HG02885 (cell line): ENCODE data around the gene SAMD13.
A peak's percentile ranks its signal among the peaks of the same experiment; 100 is the strongest.

Experiments
- ATAC-seq: cut with Tn5 transposase; IDR thresholded peaks from one replicate; pipeline ENCODE4 v1.9.1; 2021; ENCODE audit warnings: mild to moderate bottlenecking; ENCODE audit not compliant: unreplicated experiment, poor library complexity

SAMD13 gene

GRCh38 chr1:84301004-84301784 lies at the start of gene SAMD13:
TSS of gene SAMD13 (plus strand) at chr1:84301708. CDS start at chr1:84303235, 1,527 bp downstream.
- peak; percentile 31 for ATAC-seq

GRCh38 chr1:84253036-84253435 lies 48.5 kb upstream of the SAMD13 start:
- no peak for ATAC-seq

DNA sequence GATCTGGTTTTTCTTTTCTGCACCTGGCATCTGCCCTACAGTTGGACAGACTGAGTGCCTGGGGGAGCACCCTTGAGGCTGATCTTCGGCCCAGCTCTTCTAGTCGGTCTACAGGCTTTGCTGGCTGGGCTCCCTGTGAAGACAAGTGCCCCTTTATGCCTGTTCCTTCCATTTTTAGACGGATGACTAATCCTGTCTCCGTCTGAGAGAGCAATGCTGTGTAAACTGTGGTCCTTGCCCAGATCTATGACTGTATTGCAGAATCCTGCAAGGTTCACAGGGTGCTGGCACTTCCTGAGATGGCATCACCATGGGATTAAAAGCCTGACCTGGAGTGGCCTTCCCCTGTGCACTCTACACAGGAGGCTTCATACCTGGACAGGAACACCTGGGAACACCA lies 47.6 kb upstream of the SAMD13 start:
- no peak for ATAC-seq

DNA sequence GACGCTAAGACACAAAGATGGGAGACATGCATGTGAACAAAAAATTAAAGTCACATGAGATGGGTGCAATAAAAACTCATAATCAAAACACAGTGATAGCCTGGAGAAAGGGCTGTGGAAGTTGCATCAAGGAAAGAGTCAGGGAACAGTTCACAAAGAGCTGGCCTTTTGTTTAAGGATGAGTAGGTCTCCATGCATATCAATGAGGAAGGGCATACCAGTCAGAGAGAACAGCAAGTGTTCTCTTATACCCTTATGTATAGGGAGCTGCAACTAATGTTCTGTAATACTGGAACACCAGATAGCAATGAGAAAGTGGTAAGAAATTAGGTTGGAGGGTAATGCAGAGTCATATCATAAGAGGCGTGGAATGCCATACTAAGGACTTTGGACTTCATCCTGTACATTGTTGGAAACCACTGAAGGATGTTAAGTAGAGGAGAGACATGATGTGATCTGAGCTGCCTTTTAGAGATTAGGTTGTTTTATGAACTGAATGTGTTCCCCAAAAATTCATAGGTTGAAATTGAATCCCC lies 46.7 kb upstream of the SAMD13 start:
- ATAC-seq: no peak

DNA sequence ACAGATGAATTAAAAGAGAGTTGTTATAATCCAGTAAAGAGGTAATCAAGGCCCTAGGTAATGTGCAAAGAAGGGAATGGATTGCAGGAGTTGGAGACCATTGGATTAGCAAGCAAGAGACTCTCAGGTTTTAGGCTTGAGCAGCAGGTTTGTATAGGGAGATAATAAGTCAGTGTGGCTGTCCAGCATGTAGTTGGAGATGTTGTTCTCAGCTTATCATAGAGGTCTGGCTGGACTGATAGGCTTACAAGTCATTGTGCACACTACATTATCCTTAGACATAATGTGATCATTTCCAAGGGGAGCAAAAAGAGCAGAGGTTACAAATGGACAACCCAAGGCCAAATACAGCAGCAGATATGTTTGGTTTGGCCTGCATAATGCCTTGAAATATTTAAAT lies 45.9 kb upstream of the SAMD13 start:
- ATAC-seq: no peak

- no peak for ATAC-seq
Measured at GRCh38 chr1:84257617-84258016, 43.9 kb upstream of the SAMD13 start.

DNA sequence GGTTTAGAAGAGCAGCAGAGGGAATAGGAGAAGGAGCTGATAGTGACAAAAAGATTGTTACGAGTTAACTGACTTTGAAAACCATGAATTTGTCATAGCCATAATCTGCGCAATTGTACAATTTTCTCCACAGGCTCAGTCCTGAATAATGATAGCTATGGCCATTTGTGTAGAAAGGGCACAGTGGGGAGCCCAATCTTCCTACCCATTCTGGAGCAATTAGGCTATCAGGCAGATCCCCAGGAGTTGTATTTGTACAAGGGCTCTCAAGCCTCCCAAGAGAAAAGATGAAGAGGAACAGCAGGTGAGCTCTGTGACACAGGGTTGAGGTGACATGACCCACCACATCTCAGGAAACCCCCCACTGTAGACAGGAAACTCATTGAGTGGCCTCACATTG lies 42.1 kb upstream of the SAMD13 start:
- no peak for ATAC-seq

DNA sequence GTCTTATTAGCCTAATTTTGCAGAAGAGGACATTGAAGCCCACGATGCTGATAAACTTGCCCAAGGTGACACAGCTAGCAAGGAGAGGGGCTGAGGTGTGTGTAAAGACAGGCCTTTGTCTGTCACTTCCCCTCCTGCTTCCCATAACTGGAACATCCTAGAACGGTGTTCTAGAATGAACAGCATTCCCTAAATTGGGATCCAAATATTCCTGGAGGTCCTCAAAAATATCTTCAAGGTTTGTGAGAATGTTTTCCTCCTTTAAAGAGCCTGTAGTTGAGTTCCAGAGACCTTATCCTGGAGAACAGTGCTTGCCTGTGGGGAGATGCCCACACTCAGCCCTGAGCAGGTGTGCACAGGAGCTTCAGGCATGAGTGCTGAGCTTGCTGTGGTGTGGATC lies 41.5 kb upstream of the SAMD13 start:
- ATAC-seq: no peak

DNA sequence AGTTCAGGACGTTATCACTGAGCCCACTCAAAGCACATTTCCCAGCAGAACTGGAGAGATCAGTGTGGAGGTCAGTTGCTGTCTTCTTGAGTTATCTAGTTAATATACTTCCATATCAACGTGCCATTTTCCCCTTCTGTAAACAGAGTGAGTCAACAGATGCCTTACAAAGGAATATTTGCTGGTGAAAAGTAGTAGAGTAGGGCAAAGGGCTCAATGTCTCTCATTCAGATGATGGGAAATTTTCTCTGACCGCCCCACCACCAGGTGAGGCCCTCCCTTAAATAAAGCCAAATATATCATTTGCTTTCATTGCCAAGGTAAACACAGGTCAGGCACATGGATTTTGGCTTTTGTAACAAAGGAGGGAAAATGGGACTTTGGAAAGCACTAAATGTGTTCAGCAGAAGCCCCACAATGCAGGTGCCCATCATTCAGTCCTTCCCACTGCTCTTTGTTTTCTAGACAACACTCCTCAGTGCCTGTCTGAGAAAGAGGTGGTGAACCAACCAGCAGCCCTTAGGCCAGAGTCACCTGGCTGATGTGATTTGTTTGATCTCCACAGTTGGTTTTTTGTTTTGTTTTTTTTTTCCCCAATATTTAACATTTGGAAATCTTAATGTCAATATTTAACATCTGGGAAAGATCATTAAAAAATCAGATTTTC lies 40.5 kb upstream of the SAMD13 start:
- ATAC-seq: no peak

DNA sequence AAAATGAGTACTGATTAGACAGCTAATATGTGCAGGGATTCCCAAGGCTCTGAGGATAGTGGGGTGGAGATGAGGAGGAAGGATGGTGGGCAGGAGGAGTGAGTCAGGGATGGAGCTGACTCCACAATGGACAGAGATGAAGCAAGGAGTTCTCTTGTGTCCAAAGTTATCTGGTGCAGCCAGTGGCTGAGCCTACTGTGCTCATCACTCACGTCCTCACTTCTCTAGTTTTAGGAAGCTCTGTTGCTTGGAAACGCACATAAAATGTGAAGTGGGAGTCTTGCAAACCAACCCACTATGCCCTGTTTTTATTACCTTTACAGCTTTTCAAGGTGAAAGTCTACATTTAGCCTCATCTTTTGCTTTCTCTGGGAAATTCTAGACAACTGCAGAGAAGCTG lies 36.5 kb upstream of the SAMD13 start:
- ATAC-seq: no peak

DNA sequence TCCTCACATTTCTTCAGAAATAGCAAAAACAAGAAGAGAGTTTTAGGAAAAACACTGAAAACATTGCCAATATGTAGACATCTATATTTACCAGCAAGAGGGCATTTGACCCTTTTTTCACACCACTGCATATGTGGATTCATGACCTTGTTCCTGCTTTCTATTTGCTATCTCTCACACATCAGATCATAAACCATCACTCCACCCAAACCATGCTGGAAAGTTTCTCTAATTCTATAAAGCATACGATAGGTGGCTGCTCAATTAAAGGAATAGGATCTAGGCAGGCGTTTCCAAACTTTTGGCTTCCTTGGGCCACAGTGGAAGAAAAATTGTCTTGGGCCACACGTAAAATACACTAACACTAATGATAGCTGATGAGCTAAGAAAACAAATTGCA lies 35.6 kb upstream of the SAMD13 start:
- ATAC-seq: no peak

DNA sequence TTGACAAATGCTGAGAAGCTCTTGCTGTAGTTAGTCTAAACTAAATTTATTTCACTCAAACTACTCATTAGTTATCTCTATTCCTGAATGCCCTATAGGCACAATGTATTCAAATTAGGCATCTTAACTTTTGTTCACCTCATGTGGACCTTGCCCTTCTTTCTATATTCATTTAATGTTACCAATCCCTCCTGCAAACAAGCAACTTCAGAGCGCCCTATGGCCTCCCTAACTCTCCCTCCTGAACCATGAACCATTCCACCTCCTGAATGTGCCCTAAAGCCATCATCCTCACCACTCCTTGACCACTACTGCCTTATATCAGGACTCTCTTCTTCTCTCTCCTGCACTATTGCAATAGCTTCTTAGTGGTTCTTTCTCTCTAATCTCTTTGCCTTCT lies 34.8 kb upstream of the SAMD13 start:
- ATAC-seq: no peak

DNA sequence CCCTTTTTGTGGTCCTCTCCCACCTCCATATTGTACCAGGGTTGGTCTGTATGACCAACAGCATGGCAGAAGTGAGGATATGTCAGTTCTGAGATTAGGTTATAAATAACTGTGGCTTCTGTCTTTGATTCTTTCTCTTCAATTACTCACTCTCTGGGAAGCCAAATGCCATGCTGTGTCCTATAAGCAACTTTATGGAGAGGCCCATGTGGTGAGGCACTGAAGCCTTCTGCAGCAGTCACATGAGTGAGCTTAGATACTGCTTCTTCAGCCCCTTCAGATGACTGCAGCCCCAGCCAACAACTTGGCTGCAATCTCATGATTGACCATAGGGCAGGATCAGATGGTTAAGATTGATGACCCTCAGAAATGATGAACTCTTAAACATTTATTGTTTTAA lies 34.0 kb upstream of the SAMD13 start:
- no peak for ATAC-seq

GRCh38 chr1:84268346-84268745 lies 33.2 kb upstream of the SAMD13 start:
- ATAC-seq: no peak

DNA sequence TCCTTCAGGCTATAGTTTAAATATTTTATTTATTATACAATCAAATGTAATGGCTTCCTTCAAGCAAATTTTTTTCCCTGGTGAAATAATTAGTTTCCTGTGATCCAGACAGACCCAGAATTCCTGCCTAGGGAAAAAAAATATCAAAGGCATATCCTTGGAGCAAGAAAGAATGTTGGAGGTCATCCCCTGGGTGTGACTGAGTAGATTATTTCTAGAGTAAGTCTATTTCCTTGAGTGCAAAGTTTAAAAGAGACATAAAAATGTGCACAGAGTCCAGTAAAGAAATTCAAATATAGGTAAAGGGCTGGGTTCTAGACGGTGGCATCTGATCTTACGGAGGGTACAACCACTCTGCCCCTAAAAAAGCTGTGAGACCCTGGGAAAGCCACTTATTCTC lies 32.2 kb upstream of the SAMD13 start:
- ATAC-seq: no peak

- peak; percentile 98 for ATAC-seq
Measured at GRCh38 chr1:84271441-84272151, 29.9 kb upstream of the SAMD13 start.

DNA sequence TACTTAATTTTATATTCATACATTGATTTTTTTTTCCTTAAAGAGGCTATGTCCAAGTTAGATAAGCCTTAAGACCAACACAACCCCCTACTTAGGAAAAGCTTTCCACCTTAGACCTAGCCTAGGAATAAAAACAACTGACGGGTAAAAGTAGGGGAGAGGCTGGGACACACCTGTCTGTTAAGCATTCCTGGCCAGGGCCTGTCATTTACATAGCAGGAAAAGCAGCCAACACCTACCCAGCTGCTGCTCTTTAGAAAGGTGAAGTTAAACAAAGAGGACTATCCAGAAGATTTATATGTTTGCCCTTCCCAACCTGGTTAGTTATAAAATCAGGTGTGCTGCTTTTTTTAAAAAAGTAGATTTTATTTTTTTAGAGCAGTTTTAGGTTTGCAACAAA lies 29.1 kb upstream of the SAMD13 start:
- no peak for ATAC-seq

GRCh38 chr1:84277343-84278059 lies 24.0 kb upstream of the SAMD13 start:
- no peak for ATAC-seq

- ATAC-seq: no peak
Measured at GRCh38 chr1:84278905-84279304, 22.6 kb upstream of the SAMD13 start.

GRCh38 chr1:84280912-84281311 lies 20.6 kb upstream of the SAMD13 start:
- ATAC-seq: no peak
